Fibroblast of lung (primary cell): Measurements from ENCODE around the gene ARHGAP44.

Experiments used
- CTCF ChIP-seq, 2 donors: IDR thresholded peaks in 1 of 2; conservative IDR thresholded peaks in 1 of 2; 1 replicate in 1 of 2; 2 replicates in 1 of 2; pipeline ENCODE4 v1.5.1; 2011 to 2012; ENCODE audit warnings: low read length in 2 of 2, control low read depth in 1 of 2, inconsistent platforms in 1 of 2, low read depth in 1 of 2, mild to moderate bottlenecking in 1 of 2
- EZH2 ChIP-seq: IDR thresholded peaks from 2 replicates; pipeline ENCODE4 v1.5.1; 2012; ENCODE audit warnings: low read length, control low read depth, mild to moderate bottlenecking; ENCODE audit errors: missing control alignments

GRCh38 chr17:12899604-12900003, 110.3 kb downstream of the ARHGAP44 start:
- TF ChIP-seq CTCF (conservative IDR thresholded peaks at IDR 0.05 in 1 of 2, IDR thresholded peaks at IDR 0.05 in 1 of 2; ENCODE audit: low read depth in 1 of 2, low read length in 2 of 2) (no peak), EZH2 (no peak)
